ENCODE data around the gene PRRX2. TPM values are rescaled to one million over a fixed set of nuclear protein-coding genes. Genes with fewer than 3 reads are reported as not detected.

Gene PRRX2
- total and polyA plus RNA-seq, 9 of the 15 experiments (the other 6 are each of a cell fraction or from before 2014, with no cell fraction given), result 0.21 TPM; not detected in 8

DNA sequence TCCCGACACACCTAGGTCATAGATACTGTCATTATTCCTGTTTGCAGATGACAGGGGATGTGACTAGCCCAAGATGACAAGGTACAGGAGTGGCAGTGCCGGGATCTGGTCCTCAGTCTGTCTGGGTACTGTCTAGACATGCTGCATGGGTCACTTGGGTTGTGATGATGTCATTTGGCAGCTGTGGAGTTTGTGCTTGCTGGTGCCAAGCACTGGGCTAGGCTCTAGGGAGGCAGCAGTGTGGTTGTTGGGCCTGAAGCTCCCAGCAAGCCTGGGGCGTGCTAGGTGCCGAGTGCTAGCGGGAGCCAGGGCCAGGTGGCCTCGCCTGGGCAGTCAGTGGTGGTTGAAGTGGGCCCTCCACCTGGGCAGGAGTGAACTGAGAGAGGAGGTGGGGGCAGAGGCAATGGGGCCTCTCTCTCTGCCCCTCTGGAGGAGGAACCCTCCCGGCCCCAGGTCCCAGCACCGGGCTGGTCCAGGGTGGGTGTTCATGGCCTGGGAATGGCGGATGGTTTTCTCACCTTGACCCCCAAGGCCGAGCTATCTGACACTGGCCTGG, 14.7 kb upstream of the PRRX2 start:
- ChIA-PET CTCF (ENCODE audit: low intra/inter-chr PET ratio) (no interaction called here), POLR2A (interaction anchor here (0.6 kb wide), 1 partner anchor 514 kb away, joined by 3 read pairs; no protein-coding TSS in a partner anchor)
- no TSS peak for BruUV-seq (replicated peaks)
- Histone ChIP-seq H4K20me1 (replicated peaks; ENCODE audit: control insufficient read depth, insufficient read depth, low read length) (no peaks in the 10 kb centered on the region), H2AFZ (ENCODE audit: low read depth, low read length) (no peak overlapping the region), H3K9me3 (replicated peaks; ENCODE audit: control insufficient read depth, insufficient read depth, low read depth, low read length) (no peaks in the 10 kb centered on the region), H3K4me1 (replicated peaks in 1 of 2; ENCODE audit: control insufficient read depth in 2 of 2, insufficient read depth in 2 of 2, low read length in 2 of 2) (peaks cover 0 to 27% of the 10 kb centered on the region in 2 experiments; a peak in 3 of 5 replicates), H3K4me2 (ENCODE audit: insufficient read depth, low read length) (no peak overlapping the region), H3K9ac (ENCODE audit: insufficient read depth in 1 of 2, low read depth in 2 of 2, low read length in 2 of 2) (no peak overlapping the region), H3K27me3 (ENCODE audit: control insufficient read depth in 2 of 2, insufficient read depth in 2 of 2, low read length in 2 of 2) (peaks cover 13 to 32% of the 10 kb centered on the region in 2 experiments; a peak in 4 of 5 replicates), H3K4me3 (no peak overlapping the region), H3K27ac (ENCODE audit: extremely low read depth, low read depth, low read length) (no peak overlapping the region), H3K9me1 (ENCODE audit: control insufficient read depth, insufficient read depth, low read length) (no peaks in the 10 kb centered on the region), H3K36me3 (ENCODE audit: control insufficient read depth, insufficient read depth, low read length) (no peaks in the 10 kb centered on the region), H3K79me2 (ENCODE audit: control insufficient read depth, insufficient read depth, low read length) (no peaks in the 10 kb centered on the region)
- in situ Hi-C loops (cut with MboI) (loop anchor here (25.0 kb wide), 1 partner anchor 687 kb away; no protein-coding TSS in a partner anchor), intact Hi-C loops (cut with micrococcal nuclease) (no loop called here)
- FAIRE-seq, result no peak
- ATAC-seq, result no peak
- DNase-seq (ENCODE audit: extremely low read depth in 1 of 4, low spot score in 3 of 4), result no peak
- WGBS (ENCODE audit: insufficient coverage, low coverage, missing lambda C conversion rate), result 15% methylated on average over 10 of the region's 10 CpGs
- TF ChIP-seq, protein P1, sequence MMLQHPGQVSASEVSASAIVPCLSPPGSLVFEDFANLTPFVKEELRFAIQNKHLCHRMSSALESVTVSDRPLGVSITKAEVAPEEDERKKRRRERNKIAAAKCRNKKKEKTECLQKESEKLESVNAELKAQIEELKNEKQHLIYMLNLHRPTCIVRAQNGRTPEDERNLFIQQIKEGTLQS (IDR thresholded peaks at IDR 0.05), result peak; percentile 21; the same call in 1 of the 2 replicates
- TF ChIP-seq, protein P1 (CRISPR knock-in tag; conservative IDR thresholded peaks at IDR 0.05), result no peak
- no peak for TF ChIP-seq PCBP1 (IDR thresholded peaks at IDR 0.05; ENCODE audit: low read depth, low read length, poor library complexity, severe bottlenecking)
- no peak for TF ChIP-seq BACH1 (tag; IDR thresholded peaks at IDR 0.05)
- TF ChIP-seq HNRNPK (IDR thresholded peaks at IDR 0.05; ENCODE audit: low read depth, low read length, poor library complexity, severe bottlenecking), result no peak
- TF ChIP-seq, protein P2, sequence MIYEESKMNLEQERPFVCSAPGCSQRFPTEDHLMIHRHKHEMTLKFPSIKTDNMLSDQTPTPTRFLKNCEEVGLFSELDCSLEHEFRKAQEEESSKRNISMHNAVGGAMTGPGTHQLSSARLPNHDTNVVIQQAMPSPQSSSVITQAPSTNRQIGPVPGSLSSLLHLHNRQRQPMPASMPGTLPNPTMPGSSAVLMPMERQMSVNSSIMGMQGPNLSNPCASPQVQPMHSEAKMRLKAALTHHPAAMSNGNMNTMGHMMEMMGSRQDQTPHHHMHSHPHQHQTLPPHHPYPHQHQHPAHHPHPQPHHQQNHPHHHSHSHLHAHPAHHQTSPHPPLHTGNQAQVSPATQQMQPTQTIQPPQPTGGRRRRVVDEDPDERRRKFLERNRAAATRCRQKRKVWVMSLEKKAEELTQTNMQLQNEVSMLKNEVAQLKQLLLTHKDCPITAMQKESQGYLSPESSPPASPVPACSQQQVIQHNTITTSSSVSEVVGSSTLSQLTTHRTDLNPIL (CRISPR knock-in tag; IDR thresholded peaks at IDR 0.05), result no peak

Measured in K562 (cell line).